GM23338 (cell line): ENCODE results near the gene FAM13A. TPM values are rescaled to one million over a fixed set of nuclear protein-coding genes. Genes with fewer than 3 reads are reported as not detected.

ENCODE experiments used
- ATAC-seq: fragments of 200-7000 bp; cut with Tn5 transposase; 3 replicates; pipeline ENCODE4 v1.9.1; 2020
- DNase-seq: peaks from one replicate; pipeline ENCODE4 v3.0.0-alpha.2; 2015; ENCODE audit warnings: low spot score
- H2AFZ ChIP-seq: fragments of 200-600 bp; sonication (generic); 2 replicates; pipeline ENCODE4 v1.8.0; 2016; ENCODE audit warnings: antibody characterized with exemption, mild to moderate bottlenecking, moderate library complexity
- H3F3A ChIP-seq: fragments of 200-600 bp; sonication (generic); replicated peaks from 2 replicates; pipeline ENCODE4 v1.8.0; 2017; ENCODE audit warnings: antibody characterized with exemption, mixed run types, low read depth
- H3K27ac ChIP-seq: fragments of 200-600 bp; sonication (generic); 2 replicates; pipeline ENCODE4 v1.6.1; 2016; ENCODE audit warnings: low read depth
- H3K27me3 ChIP-seq: fragments of 200-600 bp; sonication (generic); 2 replicates; pipeline ENCODE4 v1.8.0; 2016; ENCODE audit warnings: mild to moderate bottlenecking, mixed run types, moderate library complexity; ENCODE audit not compliant: insufficient read depth
- H3K36me3 ChIP-seq: fragments of 200-600 bp; sonication (generic); 2 replicates; pipeline ENCODE4 v1.8.0; 2016; ENCODE audit warnings: mild to moderate bottlenecking; ENCODE audit not compliant: insufficient read depth
- H3K4me1 ChIP-seq: fragments of 200-600 bp; sonication (generic); 2 replicates; pipeline ENCODE4 v1.8.0; 2016; ENCODE audit warnings: mild to moderate bottlenecking, moderate library complexity; ENCODE audit not compliant: insufficient read depth
- H3K4me2 ChIP-seq: fragments of 200-600 bp; sonication (generic); 2 replicates; pipeline ENCODE4 v1.7.1; 2017; ENCODE audit warnings: mixed run types
- H3K4me3 ChIP-seq: fragments of 200-600 bp; sonication (generic); 2 replicates; pipeline ENCODE4 v1.6.1; 2016; ENCODE audit warnings: mixed run types
- H3K79me2 ChIP-seq: fragments of 200-600 bp; sonication (generic); replicated peaks from 2 replicates; pipeline ENCODE4 v1.8.0; 2017; ENCODE audit warnings: mild to moderate bottlenecking; ENCODE audit not compliant: insufficient read depth
- H3K9me2 ChIP-seq: fragments of 200-600 bp; sonication (generic); 2 replicates; pipeline ENCODE4 v1.8.0; 2017; ENCODE audit not compliant: insufficient read depth
- H4K20me1 ChIP-seq: fragments of 200-600 bp; sonication (generic); replicated peaks from 2 replicates; pipeline ENCODE4 v1.8.0; 2017; ENCODE audit warnings: mild to moderate bottlenecking; ENCODE audit not compliant: insufficient read depth
- H3K27ac Mint-ChIP-seq: 2 replicates; pipeline ENCODE4 v1.8.0; 2020; ENCODE audit warnings: inconsistent platforms, mild to moderate bottlenecking, moderate library complexity, mixed read lengths
- H3K27me3 Mint-ChIP-seq: 3 replicates; pipeline ENCODE4 v1.8.0; 2022; ENCODE audit warnings: low read depth, mild to moderate bottlenecking, moderate library complexity, mixed read lengths, inconsistent platforms; ENCODE audit not compliant: insufficient read depth, poor library complexity
- H3K36me3 Mint-ChIP-seq: 3 replicates; pipeline ENCODE4 v1.8.0; 2021; ENCODE audit warnings: low read depth, mild to moderate bottlenecking, inconsistent platforms, moderate library complexity, mixed read lengths
- H3K4me1 Mint-ChIP-seq: 3 replicates; pipeline ENCODE4 v1.8.0; 2020; ENCODE audit warnings: mild to moderate bottlenecking, inconsistent platforms, mixed read lengths
- H3K4me3 Mint-ChIP-seq: 3 replicates; pipeline ENCODE4 v1.8.0; 2021; ENCODE audit warnings: moderate library complexity, mild to moderate bottlenecking, inconsistent platforms, mixed read lengths
- H3K9me3 Mint-ChIP-seq: 3 replicates; pipeline ENCODE4 v1.8.0; 2020; ENCODE audit warnings: moderate library complexity, mild to moderate bottlenecking, inconsistent platforms, mixed read lengths
- CREB1 ChIP-seq: fragments of 250-450 bp; sonication (Bioruptor Pico); IDR thresholded peaks from 2 replicates; pipeline ENCODE4 v1.5.0; 2020; ENCODE audit warnings: low read depth, mild to moderate bottlenecking, moderate library complexity
- CTCF ChIP-seq, 2 experiments: fragments of 200-600 bp in 1 of 2; sonication (generic) in 1 of 2; conservative IDR thresholded peaks; 2 replicates each; pipeline versions ENCODE4 v1.5.1 to v1.6.1; 2016 to 2017; ENCODE audit warnings: antibody characterized with exemption in 2 of 2, low read depth in 2 of 2, mild to moderate bottlenecking in 2 of 2, moderate library complexity in 1 of 2
- ETS1 ChIP-seq: IDR thresholded peaks from 2 replicates; pipeline ENCODE4 v1.6.1; 2016; ENCODE audit warnings: antibody characterized with exemption
- EZH2 ChIP-seq: fragments of 200-600 bp; sonication (generic); IDR thresholded peaks from one replicate; pipeline ENCODE4 v1.8.0; 2017; ENCODE audit warnings: antibody characterized with exemption, mild to moderate bottlenecking, low read depth; ENCODE audit not compliant: unreplicated experiment
- EZH2phosphoT487 ChIP-seq: fragments of 200-600 bp; sonication (generic); IDR thresholded peaks from one replicate; pipeline ENCODE4 v1.8.1; 2018; ENCODE audit warnings: antibody characterized with exemption; ENCODE audit not compliant: unreplicated experiment
- JUNB ChIP-seq: IDR thresholded peaks from one replicate; pipeline ENCODE4 v1.6.1; 2016; ENCODE audit warnings: antibody characterized with exemption; ENCODE audit not compliant: unreplicated experiment
- NANOG ChIP-seq: IDR thresholded peaks from 2 replicates; pipeline ENCODE4 v1.6.1; 2016; ENCODE audit warnings: antibody characterized with exemption, borderline replicate concordance
- POLR2AphosphoS5 ChIP-seq: IDR thresholded peaks from 2 replicates; pipeline ENCODE4 v1.6.1; 2016; ENCODE audit warnings: antibody characterized with exemption, low read depth
- REST ChIP-seq: IDR thresholded peaks from one replicate; pipeline ENCODE4 v1.6.1; 2018; ENCODE audit warnings: antibody characterized with exemption; ENCODE audit not compliant: unreplicated experiment
- STAT1 ChIP-seq: IDR thresholded peaks from one replicate; pipeline ENCODE4 v1.6.1; 2016; ENCODE audit warnings: antibody characterized with exemption; ENCODE audit not compliant: unreplicated experiment
- ZNF114 ChIP-seq: fragments of 250-450 bp; sonication (Bioruptor Pico); IDR thresholded peaks from 2 replicates; pipeline ENCODE4 v1.5.0; 2020; ENCODE audit warnings: mild to moderate bottlenecking, moderate library complexity
- ZNF331 ChIP-seq: fragments of 250-450 bp; sonication (Bioruptor Pico); IDR thresholded peaks from 2 replicates; pipeline ENCODE4 v1.5.0; 2020; ENCODE audit warnings: low read depth, mild to moderate bottlenecking, moderate library complexity
- ZNF462 ChIP-seq: fragments of 250-450 bp; sonication (Bioruptor Pico); IDR thresholded peaks from 2 replicates; pipeline ENCODE4 v1.5.0; 2020; ENCODE audit warnings: mild to moderate bottlenecking, moderate library complexity
- polyA plus RNA-seq: library from polyadenylated mRNA; unstranded; fragments of >200 nt; fragmentation: Nextera tagmentation; extraction: Ambion mirVana; gene quantifications from 2 replicates; pipeline ENCODE4 v1.2.1, GENCODE V29; 2016
- total RNA-seq: library from RNA; depleted of rRNA; stranded (reverse); fragments of >200 nt; shearing (Covaris generic); gene quantifications from 2 replicates; pipeline ENCODE4 v1.2.3, GENCODE V29; 2014

The FAM13A gene
- total and polyA plus RNA-seq, 2 experiments from 2014 or later, result 13.9 to 28.4 TPM

GRCh38 chr4:88737307-88737941 lies 319.6 kb downstream of the FAM13A start:
- Histone ChIP-seq H3K9me2 (no peaks in the 10 kb centered on the region; the same call in 1 of the 2 replicates), H3K4me3 (no peak overlapping the region), H2AFZ (no peak overlapping the region), H3K36me3 (no peaks in the 10 kb centered on the region), H3F3A (no peaks in the 10 kb centered on the region), H4K20me1 (no peaks in the 10 kb centered on the region), H3K27me3 (no peaks in the 10 kb centered on the region), H3K4me2 (peak overlapping the region; percentile 41; the same call in 1 of the 2 replicates), H3K27ac (peak overlapping the region; percentile 88), H3K4me1 (peaks cover 30% of the 10 kb centered on the region), H3K79me2 (no peaks in the 10 kb centered on the region)
- H3K4me3 Mint-ChIP-seq, result peak overlapping the region; percentile 15; the same call in 2 of the 3 replicates
- H3K27ac Mint-ChIP-seq, result peak overlapping the region; percentile 62
- peaks cover 35% of the 10 kb centered on the region for H3K4me1 Mint-ChIP-seq
- DNase-seq, result peak; percentile 50
- H3K36me3 Mint-ChIP-seq, result peaks cover 4% of the 10 kb centered on the region; the same call in 1 of the 3 replicates
- H3K9me3 Mint-ChIP-seq, result no peaks in the 10 kb centered on the region; the same call in 2 of the 3 replicates
- ATAC-seq, result peak; percentile 33
- peaks cover 6% of the 10 kb centered on the region for H3K27me3 Mint-ChIP-seq
- no peak for TF ChIP-seq ZNF331 (CRISPR knock-in tag)
- TF ChIP-seq CTCF (conservative IDR thresholded peaks at IDR 0.05; ENCODE audit: low read depth in 2 of 2), result no peak
- TF ChIP-seq NANOG, result no peak
- TF ChIP-seq ETS1, result no peak
- TF ChIP-seq ZNF114 (CRISPR knock-in tag), result no peak
- no peak for TF ChIP-seq POLR2AphosphoS5
- no peak for TF ChIP-seq EZH2phosphoT487
- TF ChIP-seq JUNB, result no peak
- no peak for TF ChIP-seq ZNF462 (CRISPR knock-in tag)
- no peak for TF ChIP-seq REST
- TF ChIP-seq EZH2, result no peak
- TF ChIP-seq CREB1 (CRISPR knock-in tag), result no peak
- TF ChIP-seq STAT1, result no peak
